Esophagus squamous epithelium (tissue), 4 donors: ENCODE measurements around the gene DNAJC7.

ENCODE experiments used
- CTCF ChIP-seq, 6 experiments: fragments of 450-650 bp in 4 of 6; fragments of 200-600 bp in 2 of 6; sonication (generic) in 2 of 6; IDR thresholded peaks; one replicate each; pipeline ENCODE4 v1.5.1; 2016 to 2019; ENCODE audit warnings: antibody characterized with exemption in 6 of 6, mild to moderate bottlenecking in 4 of 6, moderate library complexity in 4 of 6
- POLR2A ChIP-seq, 4 donors: fragments of 450-650 bp; IDR thresholded peaks; one replicate each; pipeline ENCODE4 v1.6.1; 2017; ENCODE audit warnings: antibody characterized with exemption in 4 of 4, mild to moderate bottlenecking in 4 of 4, moderate library complexity in 3 of 4

- TF ChIP-seq CTCF (IDR thresholded peaks at IDR 0.05) (no peak), POLR2A (IDR thresholded peaks at IDR 0.05) (no peak)
Observed at GRCh38 chr17:42040818-42041217, 23.6 kb upstream of the DNAJC7 start.
